HG03045 (cell line): ENCODE results near the gene WDR93.
"Not testable (repeated sequence)": the region's sequence is repeated elsewhere in the genome, so short reads cannot be mapped to it uniquely, and the experiment has no call there.

ENCODE experiments used
- ATAC-seq: cut with Tn5 transposase; IDR thresholded peaks from one replicate; pipeline ENCODE4 v1.9.1; 2021; ENCODE audit warnings: mild to moderate bottlenecking, moderate library complexity; ENCODE audit not compliant: unreplicated experiment

The WDR93 gene

DNA sequence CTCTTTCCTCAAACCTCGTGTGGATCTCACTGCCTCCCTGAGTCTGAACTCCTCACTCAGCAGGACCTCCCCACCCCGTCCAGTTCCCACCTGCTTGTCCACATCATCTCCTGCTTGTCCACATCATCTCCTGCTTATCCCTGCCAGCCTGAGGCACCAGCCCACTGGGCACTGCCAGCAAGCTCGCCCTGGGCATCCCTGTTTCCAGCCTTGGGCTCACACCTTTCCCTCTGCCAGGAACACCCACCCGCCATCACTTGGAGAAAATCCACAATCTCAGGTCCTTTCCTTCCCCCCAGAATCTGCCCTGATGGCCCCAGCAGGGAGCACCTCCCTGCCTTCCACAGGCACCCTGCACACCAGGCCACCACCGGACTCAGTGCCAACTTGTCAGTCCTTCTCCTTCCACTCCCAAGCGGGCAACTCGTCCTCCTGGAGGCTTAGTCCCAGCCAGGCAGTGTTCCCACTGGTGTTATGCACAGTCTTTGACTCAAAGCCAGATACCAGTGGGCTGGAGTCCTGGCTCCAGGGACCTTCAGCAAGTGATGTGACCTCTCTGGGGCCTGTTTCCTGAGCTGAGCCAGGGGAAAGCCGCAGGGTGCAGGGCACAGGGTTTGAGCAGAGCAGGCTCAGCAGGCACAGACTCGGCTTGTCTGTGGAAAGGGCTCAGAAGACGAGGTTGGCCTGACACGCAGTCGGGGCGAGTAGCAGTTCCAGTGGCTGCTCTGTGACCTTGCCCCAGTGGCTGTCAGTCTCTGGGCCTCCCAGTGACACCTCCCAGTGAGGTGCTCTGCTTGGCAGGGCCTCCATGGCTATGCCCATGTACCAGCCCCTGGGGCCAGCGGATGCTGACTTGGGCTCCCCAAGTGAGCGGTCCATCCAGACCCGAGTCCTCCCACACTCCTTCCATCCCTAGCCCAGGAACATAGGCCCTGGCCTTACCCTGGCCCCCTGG is 76.0 kb downstream of the WDR93 start:
- ATAC-seq: no peak

GRCh38 chr15:89767411-89767915 is 76.9 kb downstream of the WDR93 start:
- no peak for ATAC-seq

DNA sequence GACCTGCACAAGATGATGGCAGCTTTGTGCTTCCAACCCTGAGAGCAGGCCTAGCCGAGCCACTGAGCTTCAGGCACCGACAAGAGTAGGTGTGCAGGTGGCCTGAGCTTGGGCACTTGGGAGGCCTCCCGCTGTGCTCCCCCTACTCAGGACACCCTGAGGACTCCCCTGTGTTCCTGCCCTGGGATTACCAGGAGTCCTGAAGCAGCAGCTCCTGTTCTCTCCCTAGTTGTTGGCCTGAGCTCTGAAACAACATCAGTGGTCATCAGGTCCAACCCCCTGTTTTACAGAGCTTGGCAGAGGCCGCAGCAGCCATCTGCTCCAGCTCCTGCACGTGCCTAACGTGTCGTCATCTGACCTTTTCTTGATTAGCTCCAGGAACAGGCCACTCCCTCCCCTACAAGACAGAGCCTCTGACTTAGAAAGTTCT is 77.5 kb downstream of the WDR93 start:
- ATAC-seq: no peak

DNA sequence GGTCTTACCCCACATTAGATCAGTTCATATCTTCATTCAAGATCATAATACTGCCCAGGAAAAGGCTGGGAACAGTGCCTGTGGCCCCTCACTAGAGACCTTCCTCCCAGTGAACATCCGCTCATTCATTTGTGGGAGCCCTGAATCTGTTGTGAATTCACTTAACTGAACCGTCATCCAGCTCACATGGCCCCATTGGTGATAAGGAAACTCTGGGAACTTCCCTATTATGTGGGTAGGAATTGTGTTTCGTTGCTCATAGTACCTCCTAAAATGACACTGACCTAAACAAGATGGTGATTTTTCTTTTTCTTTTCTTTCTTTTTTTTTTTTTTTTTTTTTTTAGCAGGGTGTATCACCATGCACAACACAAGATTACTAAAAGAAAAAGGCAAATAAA is 78.8 kb downstream of the WDR93 start:
- ATAC-seq: no peak

GRCh38 chr15:89770041-89770440 is 79.4 kb downstream of the WDR93 start:
- ATAC-seq: no peak

GRCh38 chr15:89772932-89773583 is 82.4 kb downstream of the WDR93 start:
- no peak for ATAC-seq

DNA sequence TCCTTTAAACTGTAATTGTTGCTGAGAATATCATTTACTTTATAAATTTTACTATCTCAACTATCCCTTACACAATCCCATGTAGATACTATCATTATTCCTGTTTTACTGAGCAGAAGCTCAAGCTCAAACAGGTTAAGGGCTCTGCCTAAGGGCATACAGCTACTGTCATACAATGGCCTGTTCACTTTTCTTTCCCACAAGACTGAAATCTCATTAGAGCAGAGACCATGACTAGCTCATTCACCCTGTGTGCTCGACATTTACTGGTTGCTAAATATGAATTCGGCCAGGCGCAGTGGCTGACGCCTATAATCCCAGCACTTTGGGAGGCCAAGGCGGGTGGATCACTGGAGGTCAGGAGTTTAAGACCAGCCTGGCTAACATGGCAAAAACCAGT is 83.9 kb downstream of the WDR93 start:
- no peak for ATAC-seq

GRCh38 chr15:89775815-89776214 is 85.2 kb downstream of the WDR93 start:
- no peak for ATAC-seq

DNA sequence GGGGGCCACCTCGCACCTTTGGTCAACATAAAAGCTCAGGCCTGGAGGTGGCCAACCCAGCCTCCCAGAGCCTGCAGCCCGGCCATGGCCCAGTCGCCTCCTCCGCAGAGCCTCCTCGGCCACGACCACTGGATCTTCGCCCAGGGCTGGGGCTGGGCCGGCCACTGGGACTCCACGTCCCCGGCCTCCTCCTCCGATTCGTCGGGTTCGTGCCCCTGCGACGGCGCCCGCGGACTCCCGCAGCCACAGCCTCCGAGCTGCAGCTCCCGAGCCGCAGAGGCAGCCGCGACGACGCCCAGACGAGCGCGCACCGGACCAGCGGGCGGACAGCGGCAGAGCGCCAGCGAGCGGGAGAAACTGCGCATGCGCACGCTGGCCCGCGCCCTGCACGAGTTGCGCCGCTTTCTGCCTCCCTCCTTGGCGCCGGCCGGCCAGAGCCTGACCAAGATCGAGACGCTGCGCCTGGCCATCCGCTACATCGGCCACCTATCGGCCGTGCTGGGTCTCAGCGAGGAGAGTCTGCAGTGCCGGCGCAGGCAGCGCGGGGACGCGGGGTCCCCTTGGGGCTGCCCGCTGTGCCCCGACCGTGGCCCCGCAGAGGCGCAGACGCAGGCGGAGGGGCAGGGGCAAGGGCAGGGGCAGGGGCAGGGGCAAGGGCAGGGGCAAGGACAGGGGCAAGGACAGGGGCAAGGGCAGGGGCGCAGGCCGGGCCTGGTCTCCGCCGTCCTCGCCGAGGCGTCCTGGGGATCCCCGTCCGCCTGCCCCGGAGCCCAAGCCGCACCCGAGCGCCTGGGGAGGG is 85.9 kb downstream of the WDR93 start, which contains the start of gene MESP2:
Gene MESP2, plus strand, starts transcription at position 59 of the 799 bp plus-strand sequence. Its CDS starts 26 bp downstream, at position 85.
- peak; percentile 54 for ATAC-seq

DNA sequence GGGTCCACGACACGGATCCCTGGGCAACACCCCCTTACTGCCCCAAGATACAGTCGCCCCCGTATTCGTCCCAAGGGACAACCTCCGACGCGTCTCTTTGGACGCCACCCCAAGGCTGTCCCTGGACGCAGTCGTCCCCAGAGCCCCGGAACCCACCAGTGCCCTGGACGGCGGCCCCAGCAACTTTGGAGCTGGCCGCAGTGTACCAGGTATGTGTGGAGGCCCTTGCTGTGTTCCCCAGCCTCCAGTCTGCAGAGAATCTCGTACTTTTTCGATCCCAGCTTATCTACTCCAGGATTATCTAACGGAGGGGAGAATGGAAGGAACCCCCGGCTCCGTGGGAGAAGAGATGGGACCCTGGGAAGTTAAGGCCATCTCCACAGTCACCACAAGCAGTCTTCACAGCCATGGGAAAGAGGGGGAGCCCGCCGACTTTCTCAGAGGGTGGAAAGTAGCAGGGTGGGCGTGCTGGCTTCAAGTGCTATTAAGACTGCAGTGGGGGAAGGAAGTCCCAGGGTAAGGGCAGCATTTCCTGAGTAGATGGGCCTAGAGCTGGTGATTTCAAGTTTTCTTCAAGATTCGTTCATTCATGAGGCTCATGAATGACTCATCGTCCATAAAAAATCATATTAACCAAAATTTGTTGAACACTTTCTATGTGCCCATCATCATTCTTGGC is 86.6 kb downstream of the WDR93 start:
- ATAC-seq: no peak

GRCh38 chr15:89777782-89778380 is 87.3 kb downstream of the WDR93 start:
- no peak for ATAC-seq

GRCh38 chr15:89778861-89779260 is 88.2 kb downstream of the WDR93 start:
- no peak for ATAC-seq

GRCh38 chr15:89780601-89781000 is 90.0 kb downstream of the WDR93 start:
- no peak for ATAC-seq

GRCh38 chr15:89781055-89781454 is 90.4 kb downstream of the WDR93 start:
- no peak for ATAC-seq

DNA sequence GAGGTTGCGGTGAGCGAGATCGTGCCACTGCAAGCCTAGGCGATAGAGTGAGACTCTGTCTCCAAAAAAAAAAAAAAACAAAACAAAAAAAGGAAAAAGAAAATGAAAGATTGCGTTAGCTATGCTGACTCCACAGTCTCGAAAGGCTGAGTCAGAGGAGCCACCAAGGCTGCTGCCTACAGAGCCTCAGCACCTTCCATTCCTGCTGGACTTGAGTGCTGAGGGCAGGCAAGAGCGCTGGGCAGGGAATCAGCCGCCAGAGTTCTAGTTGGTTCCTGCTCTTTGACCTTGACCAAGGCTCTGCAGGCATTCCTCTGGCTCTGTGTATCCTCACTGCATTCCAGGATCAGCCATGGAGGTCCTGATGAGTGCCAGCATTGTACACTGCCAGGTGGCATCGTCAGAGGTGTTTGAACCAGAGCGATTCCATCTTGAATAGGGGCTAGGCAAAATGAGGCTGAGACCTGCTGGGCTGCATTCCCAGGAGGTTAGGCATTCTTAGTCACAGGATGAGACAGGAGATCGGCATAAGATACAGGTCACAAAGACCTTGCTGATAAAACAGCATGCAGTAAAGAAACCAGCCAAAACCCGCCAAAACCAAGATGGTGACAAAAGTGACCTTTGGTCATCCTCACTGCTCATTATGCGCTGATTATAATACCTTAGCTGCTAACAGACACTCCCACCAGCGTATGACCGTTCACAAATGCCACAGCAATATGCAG is 91.4 kb downstream of the WDR93 start:
- no peak for ATAC-seq

DNA sequence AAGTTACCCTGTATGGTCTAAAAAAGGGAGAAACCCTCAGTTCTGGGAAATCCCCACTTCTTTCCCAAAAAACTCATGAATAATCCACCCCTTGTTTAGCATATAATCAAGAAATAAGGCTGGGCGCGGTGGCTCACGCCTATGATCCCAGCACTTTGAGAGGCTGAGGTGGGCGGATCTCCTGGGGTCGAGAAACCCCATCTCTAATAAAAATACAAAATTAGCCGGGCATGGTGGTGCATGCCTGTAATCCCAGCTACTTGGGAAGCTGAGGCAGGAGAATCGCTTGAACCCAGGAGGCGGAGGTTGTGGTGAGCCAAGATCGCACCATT is 92.0 kb downstream of the WDR93 start:
- ATAC-seq: not testable (repeated sequence)

DNA sequence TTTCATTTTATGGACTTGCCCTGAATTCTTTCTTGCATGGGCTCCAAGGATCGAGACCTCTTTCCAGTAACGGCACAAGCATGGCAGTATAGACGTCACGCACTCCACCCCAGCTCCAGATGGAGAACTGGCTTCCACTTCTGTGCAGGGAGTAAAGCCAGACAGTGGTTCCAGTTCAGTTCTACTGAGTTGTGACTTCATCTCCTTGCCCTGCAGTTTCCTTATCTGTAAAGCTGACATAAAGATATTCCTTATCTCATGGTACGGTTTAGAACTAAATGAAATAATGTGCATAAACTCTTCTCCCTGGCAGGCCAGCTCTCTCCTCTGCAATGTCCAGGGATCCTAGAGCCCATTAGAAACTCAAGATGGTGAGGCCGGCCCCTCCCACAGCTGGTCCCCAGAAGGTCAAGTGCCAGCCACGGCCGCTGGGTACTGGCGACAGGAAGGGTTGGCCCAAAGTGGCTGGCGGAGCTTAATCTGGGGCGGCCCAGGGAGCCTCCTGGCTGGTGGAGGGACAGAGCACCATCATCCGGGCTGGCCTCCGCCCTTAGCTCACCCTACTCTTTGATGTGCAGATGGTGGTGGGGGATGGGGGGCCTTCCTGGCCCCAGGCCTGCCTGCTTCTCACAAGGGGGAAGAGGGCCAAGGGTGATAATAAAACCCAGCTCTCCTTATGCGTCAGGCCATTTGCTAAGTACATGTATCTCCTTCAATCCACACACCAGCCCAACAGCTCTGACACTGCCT is 92.7 kb downstream of the WDR93 start:
- ATAC-seq: no peak

GRCh38 chr15:89783861-89784685 is 93.5 kb downstream of the WDR93 start:
- ATAC-seq: no peak
